AML-193 (cell line): Measurements from ENCODE around the gene TPD52L1.
"Not testable (repeated sequence)": the region's sequence is repeated elsewhere in the genome, so short reads cannot be mapped to it uniquely, and the experiment has no call there.

Experiments used
- DNase-seq, 2 experiments: peaks; one replicate each; lab custom pipeline; 2025; lab: John Stamatoyannopoulos, UW

TPD52L1 gene

GRCh38 chr6:125153391-125154117, at the start of gene TPD52L1:
TPD52L1 (plus strand) TSS chr6:125153773; CDS start chr6:125153952, 179 bp downstream.
- no peak for DNase-seq

- no peak for DNase-seq
These were observed 49.1 kb upstream of the TPD52L1 start for GRCh38 chr6:125104425-125104824.

GRCh38 chr6:125107048-125107447, 46.5 kb upstream of the TPD52L1 start:
- DNase-seq = no peak

- DNase-seq = no peak
These were observed 45.7 kb upstream of the TPD52L1 start for GRCh38 chr6:125107896-125108295.

GRCh38 chr6:125110056-125110455, 43.5 kb upstream of the TPD52L1 start:
- DNase-seq = no peak

- DNase-seq = no peak
These were observed 42.2 kb upstream of the TPD52L1 start for GRCh38 chr6:125111219-125111983.

- no peak for DNase-seq
These were observed 40.6 kb upstream of the TPD52L1 start for GRCh38 chr6:125112934-125113333.

- DNase-seq = peak; percentile 46 to 61
These were observed 39.2 kb upstream of the TPD52L1 start for GRCh38 chr6:125114248-125114858.

- no peak for DNase-seq
These were observed 37.4 kb upstream of the TPD52L1 start for GRCh38 chr6:125116170-125116569.

GRCh38 chr6:125116710-125117109, 36.9 kb upstream of the TPD52L1 start:
- no peak for DNase-seq

- no peak for DNase-seq
These were observed 35.8 kb upstream of the TPD52L1 start for GRCh38 chr6:125117818-125118217.

- no peak for DNase-seq
These were observed 33.5 kb upstream of the TPD52L1 start for GRCh38 chr6:125120054-125120590.

GRCh38 chr6:125121894-125122293, 31.7 kb upstream of the TPD52L1 start:
- no peak for DNase-seq

GRCh38 chr6:125123051-125123450, 30.5 kb upstream of the TPD52L1 start:
- no peak for DNase-seq

- no peak for DNase-seq
These were observed 30.0 kb upstream of the TPD52L1 start for GRCh38 chr6:125123468-125124048.

- DNase-seq = no peak
These were observed 29.4 kb upstream of the TPD52L1 start for GRCh38 chr6:125124049-125124669.

- DNase-seq = not testable (repeated sequence)
These were observed 27.7 kb upstream of the TPD52L1 start for GRCh38 chr6:125125856-125126255.

GRCh38 chr6:125129354-125129753, 24.2 kb upstream of the TPD52L1 start:
- DNase-seq = no peak

- no peak for DNase-seq
These were observed 21.5 kb upstream of the TPD52L1 start for GRCh38 chr6:125132058-125132457.

GRCh38 chr6:125136378-125136777, 17.2 kb upstream of the TPD52L1 start:
- DNase-seq = no peak

- no peak for DNase-seq
These were observed 15.5 kb upstream of the TPD52L1 start for GRCh38 chr6:125138083-125138482.

GRCh38 chr6:125140808-125141207, 12.8 kb upstream of the TPD52L1 start:
- no peak for DNase-seq
